ENCODE measurements around the gene NR2E1. TPM values are rescaled to one million over a fixed set of nuclear protein-coding genes. Genes with fewer than 3 reads are reported as not detected.
A peak's percentile ranks its signal among the peaks of the same experiment; 100 is the strongest.

NR2E1 gene
- total RNA-seq, 2 donors from 2014 or later = not detected

DNA sequence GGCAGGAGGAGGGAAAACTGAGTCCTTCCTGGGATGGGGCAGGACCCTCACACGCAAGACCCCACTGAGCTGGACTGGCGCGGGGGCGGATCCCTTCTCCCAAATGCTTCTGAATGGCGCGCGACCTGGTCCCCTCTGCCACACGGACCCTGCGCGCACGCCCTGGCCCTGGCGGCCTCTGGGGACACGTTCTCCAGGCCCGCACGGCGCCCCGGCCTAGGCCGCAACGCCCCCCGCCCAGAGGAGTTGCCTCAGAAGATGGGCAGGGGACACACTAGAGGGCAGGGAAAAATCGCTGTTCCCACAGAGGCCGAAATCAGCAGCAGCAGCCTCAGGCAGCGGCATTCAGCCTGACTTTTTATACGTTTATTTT is 46.1 kb upstream of the NR2E1 start:
- Histone ChIP-seq H3K4me3 (ENCODE audit: low read length) (peak overlapping the region; percentile 62), H3K4me1 (ENCODE audit: control insufficient read depth, insufficient read depth, low read length) (peaks cover 13% of the 10 kb centered on the region), H3K27me3 (ENCODE audit: control insufficient read depth, insufficient read depth, low read length, poor library complexity, severe bottlenecking) (peaks cover 100% of the 10 kb centered on the region), H3K9me3 (ENCODE audit: control insufficient read depth, low read length) (no peaks in the 10 kb centered on the region), H3K27ac (ENCODE audit: low read depth, low read length) (no peak overlapping the region), H3K9ac (ENCODE audit: extremely low read depth, low read length, poor library complexity, severe bottlenecking) (no peak overlapping the region), H3K36me3 (ENCODE audit: control insufficient read depth, insufficient read depth, low read length) (no peaks in the 10 kb centered on the region)
- WGBS, 2 experiments (ENCODE audit: insufficient coverage in 1 of 2, insufficient read length in 1 of 2) = 9 to 14% methylated on average over 12 to 24 of the region's 24 CpGs
- H3K36me3 Mint-ChIP-seq (ENCODE audit: low read depth) = no peaks in the 10 kb centered on the region
- TF ChIP-seq, protein P1, sequence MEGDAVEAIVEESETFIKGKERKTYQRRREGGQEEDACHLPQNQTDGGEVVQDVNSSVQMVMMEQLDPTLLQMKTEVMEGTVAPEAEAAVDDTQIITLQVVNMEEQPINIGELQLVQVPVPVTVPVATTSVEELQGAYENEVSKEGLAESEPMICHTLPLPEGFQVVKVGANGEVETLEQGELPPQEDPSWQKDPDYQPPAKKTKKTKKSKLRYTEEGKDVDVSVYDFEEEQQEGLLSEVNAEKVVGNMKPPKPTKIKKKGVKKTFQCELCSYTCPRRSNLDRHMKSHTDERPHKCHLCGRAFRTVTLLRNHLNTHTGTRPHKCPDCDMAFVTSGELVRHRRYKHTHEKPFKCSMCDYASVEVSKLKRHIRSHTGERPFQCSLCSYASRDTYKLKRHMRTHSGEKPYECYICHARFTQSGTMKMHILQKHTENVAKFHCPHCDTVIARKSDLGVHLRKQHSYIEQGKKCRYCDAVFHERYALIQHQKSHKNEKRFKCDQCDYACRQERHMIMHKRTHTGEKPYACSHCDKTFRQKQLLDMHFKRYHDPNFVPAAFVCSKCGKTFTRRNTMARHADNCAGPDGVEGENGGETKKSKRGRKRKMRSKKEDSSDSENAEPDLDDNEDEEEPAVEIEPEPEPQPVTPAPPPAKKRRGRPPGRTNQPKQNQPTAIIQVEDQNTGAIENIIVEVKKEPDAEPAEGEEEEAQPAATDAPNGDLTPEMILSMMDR (conservative IDR thresholded peaks at IDR 0.05) = no peak
- no peaks in the 10 kb centered on the region for H3K9me3 Mint-ChIP-seq
- H3K4me1 Mint-ChIP-seq = peaks cover 29% of the 10 kb centered on the region
- H3K27ac Mint-ChIP-seq = no peak overlapping the region
- peak; percentile 77 for DNase-seq
- H3K27me3 Mint-ChIP-seq (ENCODE audit: insufficient read depth) = peaks cover 98% of the 10 kb centered on the region
- peak overlapping the region; percentile 39 for H3K4me3 Mint-ChIP-seq

DNA sequence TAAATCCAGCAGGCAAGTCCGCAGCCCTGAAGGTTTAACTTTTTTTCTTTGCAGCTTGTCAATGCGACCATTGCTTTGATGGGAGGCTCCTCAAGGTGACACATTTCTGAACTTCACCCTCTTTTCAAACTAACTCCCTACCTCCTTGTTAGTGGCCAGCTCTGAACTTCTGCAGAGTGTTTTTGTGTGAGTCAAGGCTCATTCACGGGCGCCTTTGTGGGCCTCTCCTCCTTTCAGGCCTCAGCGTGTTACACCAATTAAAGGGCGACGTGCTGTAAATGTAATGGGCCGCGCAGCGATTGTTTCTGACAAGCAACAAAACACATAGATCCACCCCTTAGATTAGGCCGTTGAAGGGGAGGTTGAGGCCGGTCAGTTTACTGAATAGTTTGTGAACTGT is 45.5 kb upstream of the NR2E1 start:
- DNase-seq = peak; percentile 70
- peaks cover 13% of the 10 kb centered on the region for H3K4me1 ChIP-seq (ENCODE audit: control insufficient read depth, insufficient read depth, low read length)
- WGBS, 2 experiments (ENCODE audit: insufficient coverage in 1 of 2, insufficient read length in 1 of 2) = 0 to 34% methylated on average over 2 to 12 of the region's 12 CpGs
- TF ChIP-seq, protein P1 (conservative IDR thresholded peaks at IDR 0.05) = no peak
- peak overlapping the region; percentile 39 for H3K4me3 Mint-ChIP-seq
- H3K4me1 Mint-ChIP-seq = peaks cover 25% of the 10 kb centered on the region
- H3K27me3 Mint-ChIP-seq (ENCODE audit: insufficient read depth) = peaks cover 98% of the 10 kb centered on the region
- no peak overlapping the region for H3K27ac ChIP-seq (ENCODE audit: low read depth, low read length)
- H3K9ac ChIP-seq (ENCODE audit: extremely low read depth, low read length, poor library complexity, severe bottlenecking) = no peak overlapping the region
- no peak overlapping the region for H3K27ac Mint-ChIP-seq
- H3K36me3 Mint-ChIP-seq (ENCODE audit: low read depth) = no peaks in the 10 kb centered on the region
- peaks cover 100% of the 10 kb centered on the region for H3K27me3 ChIP-seq (ENCODE audit: control insufficient read depth, insufficient read depth, low read length, poor library complexity, severe bottlenecking)
- no peaks in the 10 kb centered on the region for H3K36me3 ChIP-seq (ENCODE audit: control insufficient read depth, insufficient read depth, low read length)
- no peak overlapping the region for H3K4me3 ChIP-seq (ENCODE audit: low read length)
- no peaks in the 10 kb centered on the region for H3K9me3 Mint-ChIP-seq
- H3K9me3 ChIP-seq (ENCODE audit: control insufficient read depth, low read length) = no peaks in the 10 kb centered on the region

DNA sequence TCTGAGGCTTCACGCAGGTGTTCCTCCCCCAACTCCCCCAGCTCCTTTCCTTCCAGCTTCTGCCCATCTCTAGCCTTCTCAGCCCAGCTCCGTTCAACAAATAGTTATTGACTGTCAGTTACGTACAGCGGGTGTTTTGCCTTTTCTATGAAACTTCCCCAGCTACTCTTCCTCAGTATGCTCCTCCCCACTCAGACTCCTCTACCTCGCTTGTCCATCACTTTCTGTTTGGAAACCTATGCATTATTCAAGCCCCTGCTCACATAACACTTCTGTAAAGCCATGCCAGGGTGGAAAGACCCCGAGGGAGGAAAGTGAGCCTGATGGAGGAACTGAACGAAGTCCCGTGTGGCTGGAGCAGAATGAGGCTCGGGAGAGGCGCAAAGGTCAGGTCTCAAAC is 44.2 kb upstream of the NR2E1 start:
- Mint-ChIP-seq H3K27ac (no peak overlapping the region), H3K27me3 (ENCODE audit: insufficient read depth) (peaks cover 98% of the 10 kb centered on the region), H3K9me3 (no peaks in the 10 kb centered on the region)

More for the DNA sequence above, 44.2 kb upstream of the NR2E1 start:
- Histone ChIP-seq H3K4me3 (ENCODE audit: low read length) (no peak overlapping the region), H3K27ac (ENCODE audit: low read depth, low read length) (no peak overlapping the region), H3K4me1 (ENCODE audit: control insufficient read depth, insufficient read depth, low read length) (peaks cover 13% of the 10 kb centered on the region), H3K9me3 (ENCODE audit: control insufficient read depth, low read length) (no peaks in the 10 kb centered on the region), H3K27me3 (ENCODE audit: control insufficient read depth, insufficient read depth, low read length, poor library complexity, severe bottlenecking) (peaks cover 94% of the 10 kb centered on the region), H3K36me3 (ENCODE audit: control insufficient read depth, insufficient read depth, low read length) (no peaks in the 10 kb centered on the region), H3K9ac (ENCODE audit: extremely low read depth, low read length, poor library complexity, severe bottlenecking) (no peak overlapping the region)
- Mint-ChIP-seq H3K4me1 (peaks cover 25% of the 10 kb centered on the region), H3K36me3 (ENCODE audit: low read depth) (no peaks in the 10 kb centered on the region), H3K4me3 (no peak overlapping the region)
- no peak for DNase-seq
- TF ChIP-seq, protein P1 (conservative IDR thresholded peaks at IDR 0.05) = no peak
- WGBS, 2 experiments (ENCODE audit: insufficient coverage in 1 of 2, insufficient read length in 1 of 2) = 70 to 75% methylated on average over 9 to 10 of the region's 10 CpGs
